Astrocyte (in vitro differentiated cells and primary cell): Measurements from ENCODE around the gene RFX7.

ENCODE experiments used
- CTCF ChIP-seq: IDR thresholded peaks from 2 replicates; pipeline ENCODE4 v1.5.1; 2011; ENCODE audit warnings: low read depth, mild to moderate bottlenecking, inconsistent platforms, low read length, moderate library complexity; ENCODE audit not compliant: insufficient read depth
- EZH2 ChIP-seq: IDR thresholded peaks from 2 replicates; pipeline ENCODE4 v1.6.1; 2012; ENCODE audit warnings: mild to moderate bottlenecking, low read length, inconsistent platforms; ENCODE audit not compliant: insufficient read depth

GRCh38 chr15:56248311-56248992 is 4.8 kb upstream of the RFX7 start:
- TF ChIP-seq CTCF (no peak), EZH2 (no peak)
